ENCODE data around the gene GPC6.

GRCh38 chr13:93230261-93230855 is 3.8 kb downstream of the GPC6 start:
- TF ChIP-seq MTA3 (IDR thresholded peaks at IDR 0.05; ENCODE audit: borderline replicate concordance) (no peak), NR2C1 (IDR thresholded peaks at IDR 0.05) (no peak), NR2C1 (tag; IDR thresholded peaks at IDR 0.05) (no peak), PHTF2 (CRISPR knock-in tag; IDR thresholded peaks at IDR 0.05) (no peak), CTCF (IDR thresholded peaks at IDR 0.05 in 2 of 3, conservative IDR thresholded peaks at IDR 0.05 in 1 of 3; ENCODE audit: insufficient read depth in 2 of 3, low read depth in 1 of 3, low read length in 3 of 3) (no peak), ZBTB11 (CRISPR knock-in tag; IDR thresholded peaks at IDR 0.05) (no peak), RBM22 (IDR thresholded peaks at IDR 0.05; ENCODE audit: low read depth, low read length, poor library complexity, severe bottlenecking) (no peak), PCBP2 (IDR thresholded peaks at IDR 0.05; ENCODE audit: low read depth, low read length, poor library complexity, severe bottlenecking) (no peak), CHD1 (IDR thresholded peaks at IDR 0.05; ENCODE audit: low read length) (no peak), NFRKB (IDR thresholded peaks at IDR 0.05; ENCODE audit: low read depth) (no peak), POLR2AphosphoS5 (IDR thresholded peaks at IDR 0.05; ENCODE audit: control insufficient read depth, insufficient read depth, low read depth, low read length) (no peak), ZNF609 (CRISPR knock-in tag; IDR thresholded peaks at IDR 0.05; ENCODE audit: borderline replicate concordance) (no peak)
- TF ChIP-seq, protein P1, sequence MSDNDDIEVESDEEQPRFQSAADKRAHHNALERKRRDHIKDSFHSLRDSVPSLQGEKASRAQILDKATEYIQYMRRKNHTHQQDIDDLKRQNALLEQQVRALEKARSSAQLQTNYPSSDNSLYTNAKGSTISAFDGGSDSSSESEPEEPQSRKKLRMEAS (CRISPR knock-in tag; IDR thresholded peaks at IDR 0.05): no peak
